Uterus (tissue), 4 donors: ENCODE data around the gene ADCY10. TPM values are rescaled to one million over a fixed set of nuclear protein-coding genes. Genes with fewer than 3 reads are reported as not detected.

Source experiments
- DNase-seq, 2 donors: peaks; one replicate each; pipeline ENCODE4 v3.0.0-alpha.2; 2019 to 2020
- H3K27ac ChIP-seq, 2 donors: fragments of 200-600 bp; sonication (generic); 1 replicate in 1 of 2; 2 replicates in 1 of 2; pipeline ENCODE4 v1.5.1; 2016 to 2018
- H3K27me3 ChIP-seq, 2 donors: fragments of 200-600 bp; sonication (generic); one replicate each; pipeline ENCODE4 v1.5.1; 2018 to 2019; ENCODE audit warnings: control low read depth in 1 of 2
- H3K36me3 ChIP-seq, 2 donors: fragments of 200-600 bp; sonication (generic); one replicate each; pipeline ENCODE4 v1.5.1; 2019; ENCODE audit warnings: control low read depth in 1 of 2
- H3K4me1 ChIP-seq, 2 donors: fragments of 200-600 bp; sonication (generic); one replicate each; pipeline ENCODE4 v1.5.1; 2018 to 2019; ENCODE audit warnings: control low read depth in 1 of 2
- H3K4me3 ChIP-seq, 2 donors: fragments of 200-600 bp; sonication (generic); 1 replicate in 1 of 2; 2 replicates in 1 of 2; pipeline ENCODE4 v1.5.1; 2018 to 2019; ENCODE audit warnings: mild to moderate bottlenecking in 1 of 2
- H3K9me3 ChIP-seq, 2 donors: fragments of 200-600 bp; sonication (generic); one replicate each; pipeline ENCODE4 v1.5.1; 2019; ENCODE audit warnings: control low read depth in 1 of 2
- CTCF ChIP-seq, 4 experiments: fragments of 200-600 bp in 2 of 4; fragments of 450-650 bp in 2 of 4; sonication (generic) in 2 of 4; IDR thresholded peaks; one replicate each; pipeline ENCODE4 v1.5.1; 2016 to 2019; ENCODE audit warnings: antibody characterized with exemption in 4 of 4, mild to moderate bottlenecking in 2 of 4, moderate library complexity in 1 of 4
- POLR2A ChIP-seq, 2 donors: fragments of 450-650 bp; IDR thresholded peaks; one replicate each; pipeline ENCODE4 v1.6.1; 2016; ENCODE audit warnings: antibody characterized with exemption in 2 of 2, mild to moderate bottlenecking in 1 of 2, moderate library complexity in 1 of 2
- intact Hi-C: fragments of 100-400 bp; cut with DNase I; formaldehyde crosslinking; loops from one replicate; pipeline ENCODE4 v1.15.1; 2023; ENCODE audit warnings: low total_unique reads
- total RNA-seq, 4 donors: library from RNA; depleted of rRNA in 3 of 4; stranded (reverse); fragments of >200 nt in 3 of 4; gene quantifications; one replicate each; pipeline versions ENCODE4 v1.1.0 to v1.2.4, GENCODE V29; 2014 to 2023
- donor health status: DM: yes; HTN: yes; CAD: no.

The ADCY10 gene
- total RNA-seq, 4 donors from 2014 or later, result 0.26 to 1.2 (median 0.52) TPM

- no peaks in the 10 kb centered on the region for H3K9me3 ChIP-seq
- no peak overlapping the region for H3K4me3 ChIP-seq
- intact Hi-C loops, result no loop called here
- no peaks in the 10 kb centered on the region for H3K4me1 ChIP-seq
- H3K36me3 ChIP-seq, result no peaks in the 10 kb centered on the region
- H3K27ac ChIP-seq, result no peak overlapping the region
- H3K27me3 ChIP-seq, result no peaks in the 10 kb centered on the region
- no peak for DNase-seq
- TF ChIP-seq POLR2A (IDR thresholded peaks at IDR 0.05) (no peak), CTCF (IDR thresholded peaks at IDR 0.05) (no peak)
Measured at GRCh38 chr1:167842872-167843271, 71.1 kb downstream of the ADCY10 start.

- no peak for DNase-seq
- H3K27me3 ChIP-seq, result no peaks in the 10 kb centered on the region
- intact Hi-C loops, result no loop called here
- H3K4me1 ChIP-seq, result no peaks in the 10 kb centered on the region
- no peak overlapping the region for H3K4me3 ChIP-seq
- H3K27ac ChIP-seq, result no peak overlapping the region
- TF ChIP-seq POLR2A (IDR thresholded peaks at IDR 0.05) (no peak), CTCF (IDR thresholded peaks at IDR 0.05) (no peak)
- no peaks in the 10 kb centered on the region for H3K36me3 ChIP-seq
- no peaks in the 10 kb centered on the region for H3K9me3 ChIP-seq
Measured at GRCh38 chr1:167841530-167841929, 72.4 kb downstream of the ADCY10 start.

GRCh38 chr1:167839009-167839408 lies 74.9 kb downstream of the ADCY10 start:
- Histone ChIP-seq H3K36me3 (no peaks in the 10 kb centered on the region), H3K27me3 (no peaks in the 10 kb centered on the region), H3K4me3 (no peak overlapping the region), H3K9me3 (no peaks in the 10 kb centered on the region), H3K27ac (no peak overlapping the region), H3K4me1 (no peaks in the 10 kb centered on the region)
- no peak for TF ChIP-seq POLR2A (IDR thresholded peaks at IDR 0.05)
- TF ChIP-seq CTCF (IDR thresholded peaks at IDR 0.05), result no peak
- intact Hi-C loops, result no loop called here
- no peak for DNase-seq

GRCh38 chr1:167837326-167837725 lies 76.6 kb downstream of the ADCY10 start:
- intact Hi-C loops, result no loop called here

GRCh38 chr1:167836197-167836596 lies 77.7 kb downstream of the ADCY10 start:
- no peaks in the 10 kb centered on the region for H3K9me3 ChIP-seq
- TF ChIP-seq CTCF (IDR thresholded peaks at IDR 0.05) (no peak), POLR2A (IDR thresholded peaks at IDR 0.05) (no peak)
- no peaks in the 10 kb centered on the region for H3K4me1 ChIP-seq
- no peak for DNase-seq
- H3K4me3 ChIP-seq, result no peak overlapping the region
- no peaks in the 10 kb centered on the region for H3K27me3 ChIP-seq
- no peaks in the 10 kb centered on the region for H3K36me3 ChIP-seq
- H3K27ac ChIP-seq, result no peak overlapping the region
- intact Hi-C loops, result no loop called here

More at GRCh38 chr1:167837326-167837725, 76.6 kb downstream of the ADCY10 start:
- TF ChIP-seq POLR2A (IDR thresholded peaks at IDR 0.05) (no peak), CTCF (IDR thresholded peaks at IDR 0.05) (no peak)
- H3K36me3 ChIP-seq, result no peaks in the 10 kb centered on the region
- no peak overlapping the region for H3K27ac ChIP-seq
- H3K4me3 ChIP-seq, result no peak overlapping the region
- H3K9me3 ChIP-seq, result no peaks in the 10 kb centered on the region
- no peak for DNase-seq
- no peaks in the 10 kb centered on the region for H3K27me3 ChIP-seq
- no peaks in the 10 kb centered on the region for H3K4me1 ChIP-seq
